ENCODE data around the gene MFRP. TPM values are rescaled to one million over a fixed set of nuclear protein-coding genes. Genes with fewer than 3 reads are reported as not detected.

Gene MFRP
- total and polyA plus RNA-seq, 9 of the 15 experiments (the other 6 are each of a cell fraction or from before 2014, with no cell fraction given), result not detected

- no peak for TF ChIP-seq GABPA (tag; conservative IDR thresholded peaks at IDR 0.05; ENCODE audit: low read depth)
- no peak for TF ChIP-seq HEY1 (CRISPR knock-in tag; IDR thresholded peaks at IDR 0.05; ENCODE audit: borderline replicate concordance)
- no peak for TF ChIP-seq HINFP (tag; conservative IDR thresholded peaks at IDR 0.05; ENCODE audit: low read depth)
- TF ChIP-seq ZSCAN32 (CRISPR knock-in tag; IDR thresholded peaks at IDR 0.05), result no peak
- no peak for TF ChIP-seq TAF7 (tag; IDR thresholded peaks at IDR 0.05)
- TF ChIP-seq ETV1 (tag; conservative IDR thresholded peaks at IDR 0.05; ENCODE audit: low read depth), result no peak
- no peak for TF ChIP-seq NR2F6 (CRISPR knock-in tag; IDR thresholded peaks at IDR 0.05)
- TF ChIP-seq NR2C1 (IDR thresholded peaks at IDR 0.05), result no peak
- TF ChIP-seq NR2C1 (tag; IDR thresholded peaks at IDR 0.05), result no peak
- no peak for TF ChIP-seq MGA (IDR thresholded peaks at IDR 0.05)
- TF ChIP-seq TCFL5 (CRISPR knock-in tag; conservative IDR thresholded peaks at IDR 0.05), result no peak
- no peak for TF ChIP-seq BDP1 (IDR thresholded peaks at IDR 0.05; ENCODE audit: insufficient read depth, insufficient read length)
- peak; percentile 27; the same call in 1 of the 2 replicates for TF ChIP-seq FOXP1 (CRISPR knock-in tag; IDR thresholded peaks at IDR 0.05)
- TF ChIP-seq ZNF655 (CRISPR knock-in tag; IDR thresholded peaks at IDR 0.05), result no peak
- no peak for TF ChIP-seq SNAPC5 (CRISPR knock-in tag; IDR thresholded peaks at IDR 0.05)
Measured at GRCh38 chr11:119323532-119324033, 22.9 kb downstream of the MFRP start (continued).

Measured in K562 (cell line).